Astrocyte (in vitro differentiated cells and primary cell): ENCODE data around the gene CCDC38. TPM values are rescaled to one million over a fixed set of nuclear protein-coding genes. Genes with fewer than 3 reads are reported as not detected.
A peak's percentile ranks its signal among the peaks of the same experiment; 100 is the strongest.

Source experiments
- DNase-seq: peaks from one replicate; pipeline ENCODE4 v3.0.0-alpha.2; 2010; ENCODE audit warnings: low read depth
- FAIRE-seq: peaks from 2 replicates; lab custom pipeline; 2011; peaks lifted over from hg19 to GRCh38; lab: Jason Lieb, UNC
- H2AFZ ChIP-seq: 2 replicates; pipeline ENCODE4 v1.6.0; 2012; ENCODE audit warnings: low read depth, low read length, inconsistent platforms
- H3K27ac ChIP-seq: 2 replicates; pipeline ENCODE4 v1.5.1; 2011; ENCODE audit warnings: low read depth, low read length, inconsistent platforms
- H3K27me3 ChIP-seq: 2 replicates; pipeline ENCODE4 v1.6.0; 2011; ENCODE audit warnings: low read length, inconsistent platforms; ENCODE audit not compliant: insufficient read depth
- H3K36me3 ChIP-seq: 2 replicates; pipeline ENCODE4 v1.5.1; 2011; ENCODE audit warnings: low read length, inconsistent platforms; ENCODE audit not compliant: insufficient read depth
- H3K4me1 ChIP-seq: 2 replicates; pipeline ENCODE4 v1.5.1; 2011; ENCODE audit warnings: low read length, inconsistent platforms; ENCODE audit not compliant: insufficient read depth
- H3K4me2 ChIP-seq: 2 replicates; pipeline ENCODE4 v1.6.0; 2012; ENCODE audit warnings: low read length, inconsistent platforms
- H3K4me3 ChIP-seq: 2 replicates; pipeline ENCODE4 v1.5.1; 2011; ENCODE audit warnings: low read depth, mild to moderate bottlenecking, low read length, inconsistent platforms; ENCODE audit not compliant: insufficient read depth
- H3K79me2 ChIP-seq: 2 replicates; pipeline ENCODE4 v1.6.0; 2012; ENCODE audit warnings: mild to moderate bottlenecking, low read length, inconsistent platforms; ENCODE audit not compliant: insufficient read depth
- H3K9ac ChIP-seq: 2 replicates; pipeline ENCODE4 v1.6.0; 2012; ENCODE audit warnings: mild to moderate bottlenecking, low read length, inconsistent platforms
- H3K9me3 ChIP-seq: 2 replicates; pipeline ENCODE4 v1.5.1; 2012; ENCODE audit warnings: low read depth, mild to moderate bottlenecking, low read length, inconsistent platforms; ENCODE audit not compliant: insufficient read depth
- H4K20me1 ChIP-seq: 2 replicates; pipeline ENCODE4 v1.6.0; 2012; ENCODE audit warnings: low read length, inconsistent platforms; ENCODE audit not compliant: insufficient read depth
- H3K27ac Mint-ChIP-seq: one replicate; pipeline ENCODE4 v1.8.0; 2021; ENCODE audit warnings: mild to moderate bottlenecking, mixed read lengths; ENCODE audit not compliant: unreplicated experiment
- H3K27me3 Mint-ChIP-seq: one replicate; pipeline ENCODE4 v1.8.0; 2021; ENCODE audit warnings: low read depth, mixed read lengths; ENCODE audit not compliant: unreplicated experiment
- H3K36me3 Mint-ChIP-seq: one replicate; pipeline ENCODE4 v1.8.0; 2021; ENCODE audit warnings: low read depth, mixed read lengths; ENCODE audit not compliant: unreplicated experiment
- H3K4me1 Mint-ChIP-seq: one replicate; pipeline ENCODE4 v1.8.0; 2021; ENCODE audit warnings: low read depth, mixed read lengths; ENCODE audit not compliant: unreplicated experiment
- H3K4me3 Mint-ChIP-seq: one replicate; pipeline ENCODE4 v1.8.0; 2021; ENCODE audit warnings: mild to moderate bottlenecking, moderate library complexity, mixed read lengths; ENCODE audit not compliant: unreplicated experiment
- H3K9me3 Mint-ChIP-seq: one replicate; pipeline ENCODE4 v1.8.0; 2021; ENCODE audit warnings: mild to moderate bottlenecking, mixed read lengths; ENCODE audit not compliant: unreplicated experiment
- CTCF ChIP-seq: IDR thresholded peaks from 2 replicates; pipeline ENCODE4 v1.5.1; 2011; ENCODE audit warnings: low read depth, mild to moderate bottlenecking, inconsistent platforms, low read length, moderate library complexity; ENCODE audit not compliant: insufficient read depth
- EZH2 ChIP-seq: IDR thresholded peaks from 2 replicates; pipeline ENCODE4 v1.6.1; 2012; ENCODE audit warnings: mild to moderate bottlenecking, low read length, inconsistent platforms; ENCODE audit not compliant: insufficient read depth
- total RNA-seq: library from RNA; stranded (reverse); gene quantifications from 2 replicates; pipeline ENCODE4 v1.2.1, GENCODE V29; 2021

Gene CCDC38
- total RNA-seq, 1 donor from 2014 or later: 0.07 TPM

GRCh38 chr12:95956557-95957145 is 14.2 kb upstream of the CCDC38 start:
- H3K4me2 ChIP-seq: no peak overlapping the region
- DNase-seq: no peak
- H3K9ac ChIP-seq: no peak overlapping the region
- TF ChIP-seq CTCF (no peak), EZH2 (no peak)
- H3K9me3 Mint-ChIP-seq: no peaks in the 10 kb centered on the region
- H3K27ac ChIP-seq: no peak overlapping the region
- no peaks in the 10 kb centered on the region for H3K36me3 Mint-ChIP-seq
- H3K27me3 ChIP-seq: peaks cover 10% of the 10 kb centered on the region
- H2AFZ ChIP-seq: peak overlapping the region; percentile 24
- H3K27ac Mint-ChIP-seq: no peak overlapping the region
- no peak for FAIRE-seq
- H3K36me3 ChIP-seq: no peaks in the 10 kb centered on the region
- H3K4me1 Mint-ChIP-seq: no peaks in the 10 kb centered on the region
- H3K4me3 ChIP-seq: no peak overlapping the region
- no peaks in the 10 kb centered on the region for H3K79me2 ChIP-seq
- no peak overlapping the region for H3K4me3 Mint-ChIP-seq
- H4K20me1 ChIP-seq: no peaks in the 10 kb centered on the region
- H3K4me1 ChIP-seq: no peaks in the 10 kb centered on the region
- peaks cover 6% of the 10 kb centered on the region for H3K27me3 Mint-ChIP-seq
- H3K9me3 ChIP-seq: no peaks in the 10 kb centered on the region

- H3K36me3 Mint-ChIP-seq: no peaks in the 10 kb centered on the region
- Histone ChIP-seq H3K27me3 (peaks cover 8% of the 10 kb centered on the region), H3K4me1 (no peaks in the 10 kb centered on the region), H3K4me3 (no peak overlapping the region), H2AFZ (no peak overlapping the region), H3K9me3 (no peaks in the 10 kb centered on the region), H4K20me1 (no peaks in the 10 kb centered on the region), H3K27ac (no peak overlapping the region), H3K79me2 (no peaks in the 10 kb centered on the region), H3K9ac (no peak overlapping the region), H3K36me3 (no peaks in the 10 kb centered on the region), H3K4me2 (no peak overlapping the region)
- no peak for DNase-seq
- no peak for FAIRE-seq
- no peaks in the 10 kb centered on the region for H3K4me1 Mint-ChIP-seq
- no peaks in the 10 kb centered on the region for H3K9me3 Mint-ChIP-seq
- H3K27me3 Mint-ChIP-seq: peaks cover 4% of the 10 kb centered on the region
- TF ChIP-seq EZH2: no peak
- no peak for TF ChIP-seq CTCF
- H3K27ac Mint-ChIP-seq: no peak overlapping the region
- H3K4me3 Mint-ChIP-seq: no peak overlapping the region
Measured at GRCh38 chr12:95955549-95956159, 13.2 kb upstream of the CCDC38 start.

GRCh38 chr12:95953000-95953399 is 10.6 kb upstream of the CCDC38 start:
- no peaks in the 10 kb centered on the region for H3K4me1 Mint-ChIP-seq
- no peaks in the 10 kb centered on the region for H3K36me3 ChIP-seq
- no peak overlapping the region for H3K4me3 Mint-ChIP-seq
- H2AFZ ChIP-seq: no peak overlapping the region
- no peak for FAIRE-seq
- H4K20me1 ChIP-seq: no peaks in the 10 kb centered on the region
- H3K9me3 Mint-ChIP-seq: no peaks in the 10 kb centered on the region
- no peak overlapping the region for H3K9ac ChIP-seq
- H3K36me3 Mint-ChIP-seq: no peaks in the 10 kb centered on the region
- TF ChIP-seq CTCF (no peak), EZH2 (no peak)
- no peak overlapping the region for H3K27ac Mint-ChIP-seq
- H3K9me3 ChIP-seq: no peaks in the 10 kb centered on the region
- no peaks in the 10 kb centered on the region for H3K79me2 ChIP-seq
- no peaks in the 10 kb centered on the region for H3K4me1 ChIP-seq
- peaks cover 4% of the 10 kb centered on the region for H3K27me3 Mint-ChIP-seq
- H3K27ac ChIP-seq: no peak overlapping the region
- no peak for DNase-seq
- no peak overlapping the region for H3K4me3 ChIP-seq
- no peak overlapping the region for H3K4me2 ChIP-seq
- H3K27me3 ChIP-seq: peaks cover 14% of the 10 kb centered on the region
